ENCODE results near the gene TNFSF8.

DNA sequence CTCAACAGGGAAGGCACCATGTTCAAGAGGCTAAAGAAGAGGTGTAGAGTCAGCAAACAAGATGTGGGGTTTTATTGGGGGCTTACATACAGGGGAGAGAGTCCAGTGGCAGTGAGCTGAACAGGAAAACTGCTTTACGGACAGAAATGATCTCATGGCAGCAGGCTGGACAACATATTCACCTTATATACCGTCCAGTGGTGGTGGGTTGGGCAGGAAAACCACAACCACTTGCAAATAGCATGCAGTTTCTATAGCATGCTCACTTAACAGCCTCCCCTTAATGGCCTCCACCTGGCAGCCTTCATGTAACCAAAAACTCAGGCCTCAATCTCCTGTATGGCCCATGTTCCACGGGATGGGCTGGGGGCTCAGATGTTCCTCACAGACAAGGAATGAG, 5.4 kb downstream of the TNFSF8 start:
- TF ChIP-seq RBAK (tag by site-specific recombination; IDR thresholded peaks at IDR 0.05) (no peak), ZNF274 (IDR thresholded peaks at IDR 0.05; ENCODE audit: low read length) (no peak), ZNF274 (tag by site-specific recombination; IDR thresholded peaks at IDR 0.05; ENCODE audit: borderline replicate concordance) (no peak), GLI4 (tag by site-specific recombination; IDR thresholded peaks at IDR 0.05) (no peak), ZNF514 (tag by site-specific recombination; IDR thresholded peaks at IDR 0.05) (no peak)
- TF ChIP-seq, protein P1, sequence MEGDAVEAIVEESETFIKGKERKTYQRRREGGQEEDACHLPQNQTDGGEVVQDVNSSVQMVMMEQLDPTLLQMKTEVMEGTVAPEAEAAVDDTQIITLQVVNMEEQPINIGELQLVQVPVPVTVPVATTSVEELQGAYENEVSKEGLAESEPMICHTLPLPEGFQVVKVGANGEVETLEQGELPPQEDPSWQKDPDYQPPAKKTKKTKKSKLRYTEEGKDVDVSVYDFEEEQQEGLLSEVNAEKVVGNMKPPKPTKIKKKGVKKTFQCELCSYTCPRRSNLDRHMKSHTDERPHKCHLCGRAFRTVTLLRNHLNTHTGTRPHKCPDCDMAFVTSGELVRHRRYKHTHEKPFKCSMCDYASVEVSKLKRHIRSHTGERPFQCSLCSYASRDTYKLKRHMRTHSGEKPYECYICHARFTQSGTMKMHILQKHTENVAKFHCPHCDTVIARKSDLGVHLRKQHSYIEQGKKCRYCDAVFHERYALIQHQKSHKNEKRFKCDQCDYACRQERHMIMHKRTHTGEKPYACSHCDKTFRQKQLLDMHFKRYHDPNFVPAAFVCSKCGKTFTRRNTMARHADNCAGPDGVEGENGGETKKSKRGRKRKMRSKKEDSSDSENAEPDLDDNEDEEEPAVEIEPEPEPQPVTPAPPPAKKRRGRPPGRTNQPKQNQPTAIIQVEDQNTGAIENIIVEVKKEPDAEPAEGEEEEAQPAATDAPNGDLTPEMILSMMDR (tag by site-specific recombination; IDR thresholded peaks at IDR 0.05) = no peak
- TF ChIP-seq, protein P2, sequence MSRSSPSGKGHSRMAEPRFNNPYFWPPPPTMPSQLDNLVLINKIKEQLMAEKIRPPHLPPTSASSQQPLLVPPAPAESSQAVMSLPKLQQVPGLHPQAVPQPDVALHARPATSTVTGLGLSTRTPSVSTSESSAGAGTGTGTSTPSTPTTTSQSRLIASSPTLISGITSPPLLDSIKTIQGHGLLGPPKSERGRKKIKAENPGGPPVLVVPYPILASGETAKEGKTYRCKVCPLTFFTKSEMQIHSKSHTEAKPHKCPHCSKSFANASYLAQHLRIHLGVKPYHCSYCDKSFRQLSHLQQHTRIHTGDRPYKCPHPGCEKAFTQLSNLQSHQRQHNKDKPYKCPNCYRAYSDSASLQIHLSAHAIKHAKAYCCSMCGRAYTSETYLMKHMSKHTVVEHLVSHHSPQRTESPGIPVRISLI (tag by site-specific recombination; IDR thresholded peaks at IDR 0.05) = no peak
